Suprapubic skin (tissue), 4 donors: ENCODE measurements around the gene CA7.

ENCODE experiments used
- CTCF ChIP-seq, 2 donors: fragments of 200-600 bp in 1 of 2; fragments of 450-650 bp in 1 of 2; sonication (generic) in 1 of 2; IDR thresholded peaks; one replicate each; pipeline ENCODE4 v1.5.1; 2016 to 2019; ENCODE audit warnings: antibody characterized with exemption in 2 of 2, mild to moderate bottlenecking in 1 of 2, moderate library complexity in 1 of 2
- EP300 ChIP-seq: sonication (generic); formaldehyde crosslinking; IDR thresholded peaks from one replicate; pipeline ENCODE4 v1.6.1; 2017; ENCODE audit warnings: antibody characterized with exemption
- POLR2A ChIP-seq, 2 donors: fragments of 450-650 bp; IDR thresholded peaks; one replicate each; pipeline ENCODE4 v1.6.1; 2017; ENCODE audit warnings: antibody characterized with exemption in 2 of 2, mild to moderate bottlenecking in 2 of 2, moderate library complexity in 2 of 2
- POLR2AphosphoS5 ChIP-seq, 3 donors: sonication (generic); formaldehyde crosslinking; IDR thresholded peaks; one replicate each; pipeline ENCODE4 v1.6.1; 2017; ENCODE audit warnings: antibody characterized with exemption in 3 of 3

DNA sequence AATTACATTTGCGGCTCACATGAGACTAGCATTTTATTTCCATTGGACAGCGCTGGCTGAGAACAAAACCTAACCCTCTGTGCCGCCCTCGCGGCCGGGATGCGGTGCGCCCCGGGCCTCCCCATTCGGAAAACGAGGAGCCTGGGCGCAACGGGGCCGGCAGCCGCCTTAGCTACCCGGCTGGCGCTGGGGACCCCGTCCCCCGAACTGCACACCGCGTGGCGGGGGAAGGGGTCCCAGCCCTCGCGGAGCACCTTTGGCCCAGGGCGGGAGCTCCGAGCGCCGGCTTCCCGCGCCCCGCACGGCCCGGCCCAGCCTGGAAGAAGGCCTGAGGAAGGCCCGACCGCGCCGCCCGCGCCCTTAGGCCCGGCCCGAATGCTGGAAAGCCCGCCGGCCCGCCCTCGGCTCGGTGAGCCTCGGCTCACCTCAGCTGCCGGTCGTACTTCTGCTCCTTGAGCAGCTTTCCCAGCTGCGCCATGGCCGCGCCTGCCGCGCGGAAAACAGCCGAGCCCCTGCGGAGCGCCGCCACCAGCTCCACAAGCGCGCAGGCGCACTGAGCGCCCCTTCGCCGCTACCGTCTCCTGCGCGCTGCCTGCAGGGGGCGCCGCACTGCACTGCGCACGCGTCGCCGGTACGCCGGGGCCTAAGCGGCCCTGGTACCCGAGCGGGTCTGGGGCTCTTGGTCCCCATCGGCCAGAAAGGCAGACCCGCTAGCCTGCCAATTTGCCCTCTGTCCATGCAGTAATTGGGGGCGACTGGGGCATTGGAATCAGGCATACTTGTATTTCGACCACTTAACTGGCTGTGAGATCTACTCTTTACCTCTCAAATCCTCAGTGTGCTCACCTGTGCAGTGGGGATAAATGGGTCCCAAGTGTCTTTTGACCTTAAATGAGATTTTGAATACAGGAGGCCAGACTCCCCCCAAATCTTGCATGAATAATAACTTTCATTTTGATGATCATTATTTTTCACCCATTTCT lies 13.5 kb upstream of the CA7 start, which contains the start of gene NAE1:
- TF ChIP-seq CTCF (IDR thresholded peaks at IDR 0.05) (peak; percentile 91 to 99), POLR2A (IDR thresholded peaks at IDR 0.05) (peak in 1 of 2 donors; percentile 74), POLR2AphosphoS5 (IDR thresholded peaks at IDR 0.05) (peak; percentile 36 to 87 (median 66)), EP300 (no peak)
